Breast epithelium (tissue), 3 donors: ENCODE results near the gene RAB44.

Experiments
- CTCF ChIP-seq, 3 donors: fragments of 450-650 bp; IDR thresholded peaks; one replicate each; pipeline ENCODE4 v1.5.1; 2016 to 2017; ENCODE audit warnings: antibody characterized with exemption in 3 of 3, mild to moderate bottlenecking in 3 of 3, moderate library complexity in 3 of 3
- POLR2A ChIP-seq: fragments of 450-650 bp; IDR thresholded peaks from one replicate; pipeline ENCODE4 v1.6.1; 2016; ENCODE audit warnings: antibody characterized with exemption, mild to moderate bottlenecking, moderate library complexity

GRCh38 chr6:36692861-36693702 is 4.5 kb upstream of the RAB44 start:
- TF ChIP-seq CTCF (IDR thresholded peaks at IDR 0.05) (no peak), POLR2A (no peak)
